ENCODE results near the gene TMEM214.

TMEM214 gene

DNA sequence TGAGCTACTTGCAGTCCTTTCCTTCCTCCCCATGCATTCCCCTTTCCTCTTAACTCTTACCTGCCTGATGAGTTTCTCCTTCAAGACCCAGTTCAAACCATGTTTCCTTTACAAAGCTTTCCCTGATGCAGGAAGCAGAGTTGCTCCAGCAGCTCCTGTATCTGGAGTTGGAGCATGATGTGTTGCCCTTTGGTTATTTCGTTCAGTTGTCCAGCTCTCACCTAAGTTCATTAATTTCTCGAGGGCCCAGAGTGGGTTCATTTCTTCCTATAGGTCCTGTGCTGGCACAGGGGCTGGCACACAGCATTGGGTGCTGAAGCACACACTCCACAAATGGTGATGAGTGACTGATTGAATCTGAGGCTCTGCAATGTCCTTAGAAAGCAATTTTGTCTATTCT, 23.0 kb upstream of the TMEM214 start:
- no peak for DNase-seq (ENCODE audit: low spot score)

DNA sequence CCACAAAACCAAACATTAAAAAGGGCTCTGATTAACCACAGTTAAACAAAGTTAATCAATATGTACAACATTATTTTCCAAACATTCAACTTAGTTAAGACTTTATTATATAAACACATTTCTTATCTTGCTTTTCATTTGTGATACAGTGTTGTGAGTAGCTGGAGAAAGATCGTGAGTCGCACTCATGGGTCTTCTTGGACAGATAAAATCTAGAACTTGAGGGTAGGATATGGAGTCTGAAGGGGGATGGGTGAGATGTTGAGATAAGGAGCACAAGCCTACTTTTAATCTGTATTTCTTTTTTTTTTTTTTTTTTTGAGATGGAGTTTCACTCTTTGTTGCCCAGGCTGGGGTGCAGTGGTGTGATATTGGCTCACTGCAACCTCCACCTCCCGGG, 22.6 kb upstream of the TMEM214 start:
- no peak for DNase-seq (ENCODE audit: low spot score)

DNA sequence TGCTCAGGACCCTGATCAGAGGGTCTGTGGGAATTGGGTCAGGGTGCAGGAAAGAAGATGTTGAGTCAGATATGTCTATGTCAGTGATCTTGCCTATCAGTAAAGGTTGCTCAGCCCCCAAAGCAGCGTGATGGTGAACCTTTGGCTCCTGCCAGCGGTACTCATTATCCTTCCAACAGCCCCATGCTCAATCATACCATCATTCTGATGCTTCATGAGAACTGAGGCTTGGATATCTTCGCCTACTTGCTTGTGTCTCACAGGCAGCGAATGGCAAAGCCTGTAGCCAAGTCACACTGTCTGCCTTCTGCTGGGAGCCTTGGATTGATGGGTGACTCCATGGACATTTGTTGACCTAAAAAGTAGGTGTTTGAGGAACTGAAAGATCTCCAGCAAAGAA, 19.0 kb upstream of the TMEM214 start:
- no peak for DNase-seq (ENCODE audit: low spot score)

DNA sequence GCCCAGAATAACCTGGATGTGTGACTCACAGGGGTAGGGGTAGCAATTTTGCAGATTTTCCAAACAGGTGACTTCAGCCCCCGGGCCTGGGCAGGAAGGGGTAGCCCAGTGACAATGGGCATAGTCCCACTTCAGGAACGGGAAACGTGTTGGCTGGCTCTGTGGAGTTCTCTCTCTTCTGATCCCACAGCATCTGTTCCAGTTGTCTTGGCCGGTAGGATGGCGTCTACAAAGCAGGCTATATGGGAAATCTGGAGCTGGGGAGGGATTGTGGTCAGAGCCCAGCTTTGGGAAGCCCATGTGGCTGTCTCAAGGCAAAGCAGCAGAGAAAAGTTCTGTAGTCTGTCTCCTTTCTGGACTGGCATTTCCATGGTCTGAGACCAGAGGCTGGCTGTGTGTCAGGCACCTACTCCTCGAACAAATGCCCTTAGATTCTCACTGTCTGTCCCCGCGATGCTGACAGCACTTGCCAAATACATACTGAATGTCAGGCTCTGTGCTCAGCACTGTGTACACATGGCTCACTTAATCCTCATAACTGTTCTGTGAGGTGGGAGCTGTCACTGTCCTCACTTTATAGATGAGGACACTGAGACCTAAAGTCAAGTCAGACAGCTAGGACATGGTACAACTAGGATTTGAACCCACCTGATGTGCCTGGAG, 17.9 kb upstream of the TMEM214 start:
- DNase-seq (ENCODE audit: low spot score): no peak

DNA sequence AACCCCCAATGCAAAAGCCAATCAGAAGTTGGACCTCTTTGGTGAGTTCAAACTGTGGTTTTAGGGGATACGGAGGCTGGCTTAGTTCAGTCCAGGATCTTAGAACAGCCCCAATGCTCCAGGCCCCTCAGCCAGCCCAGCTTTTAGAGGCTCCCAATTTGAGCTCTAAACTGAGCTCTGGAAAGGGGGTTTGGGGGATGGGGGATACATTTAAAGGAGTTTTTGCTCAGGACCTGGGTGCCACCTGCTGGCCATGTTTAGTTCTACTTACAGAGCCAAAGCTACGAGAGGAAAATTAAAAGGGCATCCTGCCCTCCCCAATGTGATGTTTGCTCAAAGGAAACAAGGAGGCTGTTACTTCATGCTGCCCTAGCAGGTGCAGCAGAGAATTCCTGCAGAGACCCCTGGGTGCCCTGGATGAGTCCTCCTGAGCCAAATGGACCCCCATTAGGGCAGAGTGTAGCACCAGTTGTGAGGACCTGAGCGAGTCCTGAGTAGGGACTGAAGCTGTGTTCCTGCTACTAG, 15.9 kb upstream of the TMEM214 start:
- DNase-seq (ENCODE audit: low spot score): peak; percentile 82

DNA sequence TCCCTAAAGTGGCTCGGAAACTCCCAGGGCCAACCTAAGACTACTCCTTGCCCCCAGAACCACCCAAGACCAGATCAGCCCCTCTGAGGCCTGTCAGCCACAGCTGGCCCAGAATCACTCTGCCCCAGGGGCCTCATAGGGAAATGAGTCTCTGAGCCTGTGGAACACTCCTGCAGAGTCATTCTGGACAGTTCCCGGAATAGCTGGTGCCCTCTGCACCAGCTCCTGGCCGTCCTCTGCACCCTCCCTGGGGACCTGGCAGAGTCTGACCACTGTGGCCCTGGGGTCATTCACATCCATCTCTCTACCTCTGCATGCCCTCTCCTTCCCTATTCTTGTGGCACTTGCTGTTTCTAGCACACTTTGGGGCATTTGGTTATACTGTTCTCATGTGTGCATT, 14.6 kb upstream of the TMEM214 start:
- DNase-seq (ENCODE audit: low spot score): no peak

DNA sequence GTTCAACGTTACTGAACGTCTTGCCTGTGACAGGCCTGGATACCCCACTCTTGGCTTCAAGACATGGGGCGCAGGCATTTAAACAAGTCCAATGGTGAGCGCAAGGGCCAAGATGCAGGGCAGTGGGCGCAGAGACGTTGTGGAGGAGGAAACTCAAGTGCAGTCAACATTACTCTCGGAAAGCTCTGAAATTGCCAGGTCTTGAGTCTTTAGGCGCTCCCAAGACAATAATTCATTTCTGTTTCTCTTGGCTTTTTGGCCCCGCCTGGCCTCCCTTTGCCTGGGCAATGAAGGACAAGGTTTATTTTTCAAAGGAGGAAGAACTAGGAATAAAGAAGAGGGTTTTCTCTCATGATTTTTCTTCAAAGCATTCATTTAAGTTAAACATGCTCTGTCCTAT, 13.3 kb upstream of the TMEM214 start:
- no peak for DNase-seq (ENCODE audit: low spot score)

DNA sequence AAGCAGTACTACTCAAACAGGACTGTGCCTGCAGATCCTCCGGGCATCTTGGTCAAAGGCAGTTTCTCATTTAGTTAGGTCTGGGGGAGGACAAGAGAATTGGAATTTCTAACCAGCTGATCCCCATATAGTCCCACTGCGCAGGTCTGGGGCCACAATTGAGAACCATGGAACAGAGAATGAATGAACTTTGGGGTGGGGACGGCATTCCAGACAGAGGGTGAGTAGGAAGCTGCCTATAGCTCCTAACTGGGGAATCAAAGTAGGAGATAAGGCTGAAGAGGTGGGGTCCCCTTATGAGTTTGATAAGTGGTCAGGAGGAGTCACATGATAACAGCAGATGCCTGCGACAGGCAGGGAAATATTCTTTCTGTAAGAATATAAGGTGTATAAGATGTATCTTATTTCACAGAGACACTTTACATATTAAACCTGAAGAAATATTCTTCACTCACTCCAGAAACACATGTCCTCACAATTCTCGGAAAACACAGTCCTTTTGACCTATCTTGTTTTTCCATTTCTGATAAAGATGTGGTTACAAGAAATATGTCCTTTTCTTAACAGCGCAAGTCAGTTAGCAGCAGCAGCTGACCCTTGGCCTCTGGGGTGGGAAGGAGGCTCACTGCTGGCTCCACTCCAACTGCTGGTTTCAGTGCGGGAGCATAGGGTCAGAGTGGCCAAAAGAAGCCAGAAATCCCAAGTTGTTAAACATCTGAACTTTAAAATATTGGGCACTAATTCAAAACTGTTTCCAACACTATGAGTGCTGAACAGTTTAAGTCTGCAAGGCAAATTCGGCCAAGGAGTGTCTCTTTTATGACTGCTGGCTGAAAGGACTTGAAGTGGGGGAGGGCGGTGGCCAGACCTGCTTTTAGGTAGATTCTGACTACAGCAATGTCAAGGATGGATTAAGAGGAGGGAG, 12.6 kb upstream of the TMEM214 start:
- no peak for DNase-seq (ENCODE audit: low spot score)

DNA sequence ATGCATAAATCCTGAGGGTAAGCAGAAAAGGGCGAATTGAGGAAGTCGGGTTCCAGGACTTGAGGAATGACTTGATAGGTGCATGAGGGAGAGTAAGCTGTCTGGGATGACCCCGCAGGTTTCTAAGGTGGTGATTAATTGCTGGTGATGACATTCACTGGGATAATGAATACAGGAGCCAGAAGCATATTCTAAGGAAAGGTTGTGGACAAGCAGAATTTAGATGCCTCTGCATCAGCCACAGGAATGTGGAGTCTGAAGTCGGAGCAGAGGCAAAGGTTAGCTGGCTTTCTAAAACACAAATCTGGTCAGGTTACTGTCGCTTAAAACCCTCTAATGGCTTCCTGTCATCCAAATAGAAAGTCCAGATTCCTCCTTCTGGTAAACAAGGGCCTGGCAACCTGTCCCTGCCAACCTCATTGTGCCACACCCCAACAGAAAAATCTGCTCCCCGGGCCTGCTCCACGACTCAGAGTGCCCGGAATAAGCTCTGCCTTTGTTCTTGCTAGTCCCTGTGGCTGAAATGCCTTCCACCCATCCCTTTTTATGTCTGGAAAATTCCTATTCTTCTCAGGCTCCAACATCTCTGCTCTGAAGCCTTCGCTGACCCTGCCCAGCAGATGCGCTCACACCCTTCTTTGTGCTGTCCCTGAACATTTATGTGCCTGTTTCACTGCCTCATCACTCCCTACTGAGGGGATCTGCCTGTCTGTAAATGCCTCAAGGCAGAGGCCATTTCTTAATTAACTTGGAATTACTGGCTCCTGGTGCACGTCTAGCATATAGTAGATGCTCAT, 11.3 kb upstream of the TMEM214 start:
- DNase-seq (ENCODE audit: low spot score): peak; percentile 40

DNA sequence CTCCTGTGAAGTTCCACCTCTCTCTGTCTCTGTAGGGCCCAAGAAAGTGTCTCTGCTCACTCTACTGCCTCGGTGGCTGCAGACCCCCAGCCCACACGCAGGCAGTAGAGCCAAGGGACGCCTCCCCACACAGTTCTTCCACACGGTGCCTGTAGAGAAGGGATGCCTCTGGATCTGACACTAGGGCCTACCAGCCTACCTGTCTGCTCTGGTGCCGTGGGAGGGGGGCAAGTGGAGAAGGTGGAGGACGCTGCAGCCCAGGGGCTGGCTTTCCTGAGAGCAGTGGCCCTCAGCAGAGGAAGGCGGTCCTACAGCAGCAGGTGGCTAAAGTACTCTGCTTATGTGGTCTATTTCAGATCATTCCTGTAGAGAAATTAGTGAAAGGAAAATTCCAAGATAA, 9.0 kb upstream of the TMEM214 start:
- DNase-seq (ENCODE audit: low spot score): no peak

DNA sequence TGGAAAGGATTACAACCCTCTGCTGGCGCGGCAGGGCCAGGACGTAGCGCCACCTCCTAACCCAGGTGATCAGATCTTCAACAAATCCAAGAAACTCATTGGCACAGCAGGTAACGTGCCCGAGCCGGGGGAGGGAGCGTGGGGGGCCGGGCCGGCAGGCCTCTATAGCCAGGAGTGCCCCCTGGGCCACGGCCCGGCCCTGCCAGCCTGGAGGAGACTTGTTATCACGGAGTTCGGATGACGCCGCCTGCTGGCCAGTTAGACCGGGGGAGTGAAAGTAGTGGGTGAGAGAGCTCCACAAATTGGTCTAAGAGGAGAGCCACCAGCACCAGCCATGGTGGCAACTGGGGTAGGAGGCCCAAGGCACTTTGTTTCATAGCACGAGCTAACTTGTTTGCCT, 8.6 kb upstream of the TMEM214 start:
- DNase-seq (ENCODE audit: low spot score): no peak

DNA sequence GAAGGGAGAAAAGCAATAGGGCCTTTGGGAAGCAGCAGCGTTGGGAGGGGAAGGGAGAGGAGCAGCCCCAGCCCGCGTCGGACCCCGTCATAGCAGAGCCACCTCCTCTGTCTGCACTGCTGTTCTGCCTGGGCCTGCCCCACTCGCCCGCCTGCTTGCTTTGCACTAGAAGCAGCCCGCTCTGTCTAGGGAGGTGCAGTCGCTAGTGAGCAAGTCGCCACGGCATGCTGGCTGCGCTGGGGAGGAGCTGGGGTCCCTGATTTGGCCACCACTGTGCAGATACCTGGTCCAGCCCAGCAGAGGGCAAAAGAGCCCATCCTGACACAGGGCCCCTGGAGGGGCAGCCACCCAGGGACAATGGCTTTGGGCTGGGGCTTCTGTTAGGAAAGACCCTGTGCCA, 8.0 kb upstream of the TMEM214 start:
- no peak for DNase-seq (ENCODE audit: low spot score)

DNA sequence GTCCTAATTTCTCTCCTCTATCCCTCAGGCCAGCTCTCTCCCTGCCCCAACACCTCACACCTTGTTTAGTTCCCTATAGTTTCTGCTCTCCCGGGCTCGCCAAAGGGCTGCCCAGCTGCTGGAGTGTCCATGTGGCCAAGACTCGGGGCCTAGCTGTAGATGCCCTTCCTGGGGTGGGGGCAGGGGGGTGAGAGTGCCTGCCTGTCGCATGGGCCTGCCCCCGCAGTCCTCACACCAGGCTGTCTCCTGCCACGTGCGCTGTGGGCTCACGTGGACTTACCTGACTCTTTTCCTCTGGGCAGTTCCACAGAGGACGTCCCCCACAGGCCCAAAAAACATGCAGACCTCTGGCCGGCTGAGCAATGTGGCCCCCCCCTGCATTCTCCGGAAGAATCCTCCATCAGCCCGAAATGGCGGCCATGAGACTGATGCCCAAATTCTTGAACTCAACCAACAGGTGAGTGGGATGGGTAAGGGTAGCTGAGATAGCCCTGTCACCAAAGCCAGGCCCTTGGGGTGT, 7.4 kb upstream of the TMEM214 start:
- no peak for DNase-seq (ENCODE audit: low spot score)

DNA sequence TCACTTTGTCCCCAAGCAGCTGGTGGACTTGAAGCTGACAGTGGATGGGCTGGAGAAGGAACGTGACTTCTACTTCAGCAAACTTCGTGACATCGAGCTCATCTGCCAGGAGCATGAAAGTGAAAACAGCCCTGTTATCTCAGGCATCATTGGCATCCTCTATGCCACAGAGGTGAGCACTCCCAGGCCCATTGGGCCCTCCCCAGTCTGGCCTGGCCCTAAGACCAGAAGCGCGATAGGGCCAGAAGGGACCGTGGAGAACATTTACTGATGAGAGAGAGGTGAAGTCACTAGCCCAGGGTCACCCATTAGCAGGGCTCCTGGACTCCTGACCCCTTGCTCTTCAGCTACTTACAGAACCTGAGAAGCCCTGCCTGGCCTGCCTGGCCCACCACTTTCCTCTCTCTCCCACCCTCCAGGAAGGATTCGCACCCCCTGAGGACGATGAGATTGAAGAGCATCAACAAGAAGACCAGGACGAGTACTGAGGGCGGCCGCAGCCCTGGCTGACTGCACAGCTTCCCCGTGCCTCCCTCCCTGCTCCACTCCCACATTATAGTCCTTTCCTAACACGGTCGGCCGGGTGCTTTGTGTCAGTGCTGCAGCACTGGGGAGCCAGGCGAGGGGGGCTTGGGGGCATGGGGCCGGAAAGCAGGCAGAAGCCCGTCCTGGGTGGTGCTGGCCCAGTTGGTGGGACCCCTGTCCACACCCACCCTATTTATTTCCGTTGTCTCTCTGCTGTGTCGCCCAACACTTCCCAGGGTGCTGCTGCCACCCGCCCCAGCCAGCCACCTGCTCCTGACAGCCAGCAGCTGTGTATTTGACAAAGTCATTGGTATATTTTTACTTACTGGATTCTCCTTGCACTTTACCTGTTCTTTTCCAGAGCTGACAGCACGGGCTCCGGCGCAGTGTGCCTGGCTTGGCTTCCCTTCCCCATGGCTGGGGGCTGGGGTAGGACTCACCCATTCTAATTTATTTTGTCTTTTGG, 6.6 kb upstream of the TMEM214 start:
- DNase-seq (ENCODE audit: low spot score): no peak

DNA sequence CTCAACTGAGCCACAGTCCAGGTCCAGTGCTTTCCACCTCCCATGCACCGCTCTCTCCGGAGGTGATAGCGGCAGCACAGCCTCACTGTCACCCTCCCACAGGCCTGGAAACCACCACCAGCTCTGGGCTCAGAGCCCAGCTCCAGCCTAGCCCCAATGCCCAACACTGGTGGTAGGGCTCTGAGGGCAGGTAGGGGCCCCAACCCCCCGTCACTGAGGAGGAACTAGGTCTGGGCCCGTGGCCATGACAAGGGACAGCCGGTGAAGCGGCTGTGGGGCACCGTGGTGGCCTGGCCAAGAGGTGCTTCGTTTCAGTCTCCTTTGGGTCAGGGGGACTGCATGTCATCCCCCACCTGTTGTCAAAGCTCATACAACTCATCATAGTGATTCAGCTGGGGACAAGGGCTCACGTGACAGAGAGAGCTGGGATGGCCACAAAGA, 5.5 kb upstream of the TMEM214 start:
- no peak for DNase-seq (ENCODE audit: low spot score)

DNA sequence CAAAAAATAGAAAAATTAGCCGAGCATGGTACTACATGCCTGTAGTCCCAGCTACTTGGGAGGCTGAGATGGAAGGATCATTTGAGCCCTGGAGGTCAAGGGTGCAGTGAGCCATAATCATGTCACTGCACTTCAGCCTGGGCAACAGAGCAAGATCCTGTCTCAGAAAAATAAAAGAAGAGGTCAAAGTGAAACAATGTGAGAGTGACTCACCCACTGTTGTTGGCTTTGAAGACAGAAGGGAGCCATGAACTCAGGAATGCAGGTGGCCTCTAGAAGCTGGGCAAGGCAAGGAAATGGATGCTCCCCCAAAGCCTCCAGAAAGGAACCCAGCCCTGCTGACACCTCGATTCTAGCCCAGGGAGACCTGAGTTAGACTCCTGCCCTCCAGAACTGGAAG, 3.7 kb upstream of the TMEM214 start:
- no peak for DNase-seq (ENCODE audit: low spot score)

DNA sequence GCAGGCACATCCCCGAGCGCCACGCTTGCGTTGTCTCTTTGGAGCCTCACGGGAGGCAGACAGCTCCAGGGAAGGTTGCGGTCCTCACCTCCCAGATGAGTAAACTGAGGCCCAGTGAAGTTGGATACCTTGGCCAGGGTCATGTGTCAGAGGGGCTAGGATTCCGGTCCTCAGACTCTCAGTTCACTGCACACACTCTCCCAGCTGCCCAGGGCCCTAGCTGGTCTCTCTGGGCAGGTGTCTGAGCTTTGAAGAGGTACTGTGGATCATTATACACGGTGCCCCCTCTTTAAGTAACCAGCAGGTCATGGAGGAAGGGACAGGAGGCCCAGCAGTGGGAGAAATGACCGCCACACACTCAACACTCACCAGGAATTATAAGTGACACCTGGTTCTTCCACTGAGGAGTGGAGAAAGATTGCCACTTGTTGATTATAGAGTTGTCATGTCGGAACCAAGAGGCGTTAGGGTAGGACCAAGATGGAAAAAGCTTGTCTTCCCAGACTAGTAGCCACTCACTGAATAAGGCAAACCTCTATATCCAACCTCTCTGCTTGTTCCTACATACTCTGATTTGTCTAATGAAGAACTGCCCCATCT, 588 bp downstream of the TMEM214 start:
- DNase-seq (ENCODE audit: low spot score): no peak

DNA sequence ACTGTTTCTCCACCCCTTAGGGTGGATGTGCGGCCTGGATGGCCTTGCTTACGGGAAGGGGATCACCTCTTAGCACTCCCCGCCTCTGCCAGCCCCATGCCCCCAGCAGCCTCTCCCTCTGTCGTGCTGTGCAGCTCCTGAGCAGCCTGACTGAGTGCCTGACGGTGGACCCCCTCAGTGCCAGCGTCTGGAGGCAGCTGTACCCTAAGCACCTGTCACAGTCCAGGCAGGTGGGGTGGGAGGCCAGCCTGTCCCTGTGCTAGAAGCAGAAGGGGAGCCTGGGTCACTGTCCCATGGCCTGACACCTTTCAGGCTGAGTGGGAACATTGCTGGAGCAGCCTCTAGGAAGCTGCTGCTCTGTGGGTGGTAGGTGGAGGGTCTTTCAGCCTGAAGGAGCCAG, 5.2 kb downstream of the TMEM214 start:
- no peak for DNase-seq (ENCODE audit: low spot score)

DNA sequence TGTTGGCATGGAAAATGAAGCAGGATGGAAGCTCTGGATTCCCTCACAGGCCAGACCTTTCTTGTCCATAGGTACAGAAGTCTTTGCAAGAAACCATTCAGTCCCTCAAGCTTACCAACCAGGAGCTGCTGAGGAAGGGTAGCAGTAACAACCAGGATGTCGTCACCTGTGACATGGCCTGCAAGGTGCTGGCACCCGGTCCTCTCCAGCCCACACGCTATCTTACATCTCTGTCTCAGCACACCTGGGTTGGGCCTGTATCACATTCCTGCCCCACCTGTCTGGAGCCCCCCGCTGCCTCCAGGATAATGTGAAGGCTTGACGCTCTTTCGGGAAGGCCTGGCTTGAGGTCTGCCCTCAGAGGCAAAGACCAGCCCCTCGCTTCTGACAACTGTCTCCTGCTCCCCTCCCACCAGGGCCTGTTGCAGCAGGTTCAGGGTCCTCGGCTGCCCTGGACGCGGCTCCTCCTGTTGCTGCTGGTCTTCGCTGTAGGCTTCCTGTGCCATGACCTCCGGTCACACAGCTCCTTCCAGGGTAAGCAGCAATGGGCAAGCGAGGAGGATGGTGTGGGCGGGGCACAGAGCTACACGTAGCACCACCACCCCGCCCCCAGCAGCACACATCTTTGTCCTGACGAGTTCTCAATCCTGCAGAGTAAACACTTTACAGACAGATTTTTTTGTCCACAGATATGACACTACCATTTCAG, 6.0 kb downstream of the TMEM214 start:
- no peak for DNase-seq (ENCODE audit: low spot score)

DNA sequence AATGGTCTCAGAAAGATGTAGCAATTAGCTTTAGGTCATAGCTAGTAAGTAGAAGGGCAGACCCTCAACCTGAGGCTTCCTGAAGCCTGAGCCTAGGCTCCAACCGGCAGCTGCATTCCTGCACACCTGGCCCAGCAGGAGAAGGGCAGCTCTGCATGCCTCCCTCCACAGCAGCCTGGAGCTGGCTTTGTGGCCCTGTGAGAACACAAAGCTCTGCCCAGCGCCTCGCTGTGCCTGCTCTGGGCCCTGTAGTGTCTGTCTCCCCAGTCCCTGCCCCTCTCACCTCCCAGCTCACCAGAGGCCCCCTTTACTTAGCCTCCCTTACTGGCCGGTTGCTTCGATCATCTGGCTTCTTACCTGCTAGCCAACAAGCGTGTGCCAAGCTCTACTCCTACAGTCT, 6.7 kb downstream of the TMEM214 start:
- DNase-seq (ENCODE audit: low spot score): no peak

Measured in AG08395 (cell line).